ENCODE measurements around the gene CACNA2D4. TPM values are rescaled to one million over a fixed set of nuclear protein-coding genes. Genes with fewer than 3 reads are reported as not detected.

Gene CACNA2D4
- total RNA-seq, 1 donor, result 0.27 TPM

DNA sequence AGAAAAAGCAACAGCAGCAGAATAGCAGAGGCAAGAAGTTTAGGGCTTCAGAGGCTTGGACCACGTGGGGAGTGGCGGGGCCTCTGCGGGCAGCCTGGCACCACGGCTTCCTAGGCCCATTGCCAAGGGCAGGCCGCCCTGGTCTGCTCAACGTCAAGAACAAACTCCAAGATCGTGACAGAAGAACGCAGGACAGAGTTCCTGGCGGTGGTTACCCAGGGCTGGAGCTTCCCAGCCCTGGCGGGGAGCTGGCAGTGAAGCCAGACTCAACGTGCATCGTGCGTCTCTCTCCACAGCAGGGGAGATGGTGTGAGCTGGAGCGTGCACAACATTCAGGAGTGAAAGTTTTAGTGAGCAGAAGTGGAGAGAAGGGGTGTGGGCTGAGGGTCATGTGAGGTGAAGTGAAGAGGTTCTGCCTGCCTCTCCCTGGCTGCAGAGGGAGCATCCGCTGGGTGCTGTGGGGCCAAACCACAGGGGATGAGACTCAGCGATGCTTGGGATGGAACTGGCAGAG lies 13.9 kb upstream of the CACNA2D4 start:
- TF ChIP-seq, protein P1, sequence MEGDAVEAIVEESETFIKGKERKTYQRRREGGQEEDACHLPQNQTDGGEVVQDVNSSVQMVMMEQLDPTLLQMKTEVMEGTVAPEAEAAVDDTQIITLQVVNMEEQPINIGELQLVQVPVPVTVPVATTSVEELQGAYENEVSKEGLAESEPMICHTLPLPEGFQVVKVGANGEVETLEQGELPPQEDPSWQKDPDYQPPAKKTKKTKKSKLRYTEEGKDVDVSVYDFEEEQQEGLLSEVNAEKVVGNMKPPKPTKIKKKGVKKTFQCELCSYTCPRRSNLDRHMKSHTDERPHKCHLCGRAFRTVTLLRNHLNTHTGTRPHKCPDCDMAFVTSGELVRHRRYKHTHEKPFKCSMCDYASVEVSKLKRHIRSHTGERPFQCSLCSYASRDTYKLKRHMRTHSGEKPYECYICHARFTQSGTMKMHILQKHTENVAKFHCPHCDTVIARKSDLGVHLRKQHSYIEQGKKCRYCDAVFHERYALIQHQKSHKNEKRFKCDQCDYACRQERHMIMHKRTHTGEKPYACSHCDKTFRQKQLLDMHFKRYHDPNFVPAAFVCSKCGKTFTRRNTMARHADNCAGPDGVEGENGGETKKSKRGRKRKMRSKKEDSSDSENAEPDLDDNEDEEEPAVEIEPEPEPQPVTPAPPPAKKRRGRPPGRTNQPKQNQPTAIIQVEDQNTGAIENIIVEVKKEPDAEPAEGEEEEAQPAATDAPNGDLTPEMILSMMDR (IDR thresholded peaks at IDR 0.05; ENCODE audit: insufficient read depth, low read length), result no peak
- H3K4me3 ChIP-seq (ENCODE audit: low read depth, low read length), result no peak overlapping the region
- peak; percentile 75 for DNase-seq (ENCODE audit: low read depth)

DNA sequence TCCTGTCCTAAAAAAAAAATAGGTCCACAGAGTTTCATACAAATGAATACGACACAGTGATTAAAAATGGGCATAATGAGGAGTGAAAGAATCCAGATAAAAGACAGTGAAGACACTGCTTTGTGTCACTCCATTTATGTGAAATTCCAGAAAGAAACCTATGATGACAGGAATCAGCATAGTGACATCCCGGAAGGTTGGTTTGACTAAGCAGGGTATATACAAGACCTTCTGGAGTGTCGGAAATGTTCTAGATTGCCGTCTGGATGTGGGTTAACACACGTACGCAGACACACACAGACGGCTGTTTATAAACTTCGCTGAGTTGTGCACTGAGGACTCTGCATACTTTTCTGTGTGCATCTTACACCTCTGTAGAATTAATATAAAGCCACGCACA lies 13.2 kb upstream of the CACNA2D4 start:
- DNase-seq (ENCODE audit: low read depth), result no peak
- H3K4me3 ChIP-seq (ENCODE audit: low read depth, low read length), result no peak overlapping the region
- TF ChIP-seq, protein P1 (IDR thresholded peaks at IDR 0.05; ENCODE audit: insufficient read depth, low read length), result no peak

DNA sequence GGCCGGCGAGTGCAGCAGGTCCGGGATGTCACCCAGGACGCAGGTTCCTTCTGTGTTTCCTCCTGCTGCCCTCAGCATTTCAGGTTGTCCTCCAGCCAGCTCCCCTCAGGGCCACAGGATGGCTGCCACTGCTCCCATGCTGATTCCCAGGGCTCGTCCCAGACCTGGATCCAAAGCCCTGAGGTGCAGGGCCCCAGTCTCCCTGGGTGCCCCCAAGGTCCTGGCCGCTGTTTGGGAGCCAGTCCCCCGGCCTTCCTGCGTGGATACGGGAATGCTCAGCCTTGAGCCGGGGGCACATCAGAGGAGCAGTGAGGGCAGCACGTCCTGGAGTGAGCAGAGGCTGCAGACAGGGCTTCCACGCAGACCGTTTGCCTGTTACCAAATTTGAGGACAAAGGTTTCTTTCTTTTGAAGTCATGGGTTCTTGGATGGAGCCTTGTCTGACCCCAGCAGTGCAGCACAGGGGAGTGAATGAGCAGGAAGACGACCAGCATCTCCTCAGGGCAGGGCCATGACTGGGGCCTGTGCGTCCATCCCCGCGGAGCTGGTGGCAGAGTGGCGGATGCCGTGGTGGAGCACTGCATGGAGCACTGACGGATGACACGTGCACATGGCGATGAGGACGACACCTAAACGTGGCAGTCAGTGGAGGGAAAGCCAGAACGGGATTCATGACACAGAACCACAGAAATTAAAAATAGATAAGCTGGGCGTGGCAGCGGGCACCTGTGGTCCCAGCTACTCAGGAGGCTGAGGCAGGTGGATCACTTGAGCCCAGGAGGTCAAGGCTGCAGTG lies 12.5 kb upstream of the CACNA2D4 start:
- no peak overlapping the region for H3K4me3 ChIP-seq (ENCODE audit: low read depth, low read length)
- TF ChIP-seq, protein P1 (IDR thresholded peaks at IDR 0.05; ENCODE audit: insufficient read depth, low read length), result no peak
- no peak for DNase-seq (ENCODE audit: low read depth)

DNA sequence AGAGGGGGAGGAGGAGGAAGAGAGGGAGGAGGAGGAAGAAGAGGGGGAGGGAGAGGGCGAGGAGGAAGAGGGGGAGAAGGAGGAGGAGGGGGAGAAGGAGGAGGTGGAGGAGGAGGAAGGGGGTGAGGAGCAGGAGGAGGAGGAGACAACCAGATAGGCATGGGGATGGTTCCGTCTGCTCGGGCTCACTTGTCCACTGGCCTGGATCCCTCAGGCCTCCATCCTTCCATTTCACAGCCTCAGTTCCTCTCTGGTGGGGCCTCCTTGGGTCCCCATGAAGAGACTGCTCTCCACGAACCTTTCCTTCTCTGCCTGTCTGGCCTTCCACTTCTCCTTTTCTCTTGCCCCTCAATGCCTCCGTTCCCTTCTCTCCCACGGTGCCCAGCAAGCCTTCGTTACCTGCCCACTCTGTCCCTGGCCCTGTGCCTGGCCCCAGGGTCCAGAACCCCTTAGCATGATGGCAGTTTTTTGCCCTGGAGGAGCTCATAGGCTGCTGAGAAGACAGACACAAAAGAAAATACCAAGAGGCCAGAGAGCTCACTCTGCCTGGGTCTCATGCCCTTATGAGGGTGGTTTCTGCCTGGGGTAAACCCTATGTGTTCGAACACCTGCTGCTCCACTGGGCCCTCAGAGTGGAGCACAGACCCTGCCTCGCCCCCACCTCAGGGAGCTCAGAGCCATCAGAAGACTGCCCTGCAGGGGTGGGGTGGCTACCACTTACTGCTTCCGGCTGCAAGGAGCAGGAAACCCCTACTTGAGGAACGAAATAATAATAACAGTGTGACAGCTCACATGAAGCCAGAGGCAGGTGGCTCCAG lies 11.7 kb upstream of the CACNA2D4 start:
- H3K4me3 ChIP-seq (ENCODE audit: low read depth, low read length), result no peak overlapping the region
- TF ChIP-seq, protein P1 (IDR thresholded peaks at IDR 0.05; ENCODE audit: insufficient read depth, low read length), result no peak
- no peak for DNase-seq (ENCODE audit: low read depth)

DNA sequence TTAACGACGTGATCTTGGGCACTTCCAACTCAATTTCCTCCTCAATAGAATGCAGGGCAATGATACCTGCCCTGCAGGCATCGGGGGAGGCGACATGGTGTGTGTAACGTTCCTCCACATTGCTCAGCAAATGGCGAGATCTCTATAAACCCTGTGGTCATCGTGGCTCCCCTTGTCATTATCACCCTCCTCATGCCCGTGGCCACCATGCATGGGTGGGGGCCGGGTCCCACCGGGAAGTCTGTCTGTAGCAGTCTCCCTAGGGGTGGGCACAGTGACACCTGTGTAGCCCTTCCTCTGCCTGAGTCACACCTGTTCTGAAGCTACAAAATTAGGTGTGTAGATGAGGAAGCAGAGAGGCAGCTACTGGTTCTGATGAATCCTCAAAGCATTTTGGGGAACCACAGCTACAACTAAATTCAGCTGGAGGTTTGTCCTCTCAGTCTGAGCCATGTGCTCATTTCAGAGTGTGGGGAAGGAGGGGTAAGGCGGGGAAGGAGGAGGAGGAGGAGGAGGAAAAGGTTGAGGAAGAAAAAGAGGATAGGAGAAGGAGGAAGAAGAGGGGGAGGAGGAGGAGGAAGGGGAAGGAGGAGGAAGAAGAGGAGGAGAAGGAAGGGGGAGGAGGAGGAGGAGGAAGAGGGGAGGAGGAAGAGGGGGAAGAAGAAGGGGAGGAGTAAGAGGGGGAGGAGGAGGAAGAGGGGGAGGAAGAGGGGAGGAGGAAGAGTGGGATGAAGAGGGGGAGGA lies 11.0 kb upstream of the CACNA2D4 start:
- no peak for DNase-seq (ENCODE audit: low read depth)
- TF ChIP-seq, protein P1 (IDR thresholded peaks at IDR 0.05; ENCODE audit: insufficient read depth, low read length), result no peak
- no peak overlapping the region for H3K4me3 ChIP-seq (ENCODE audit: low read depth, low read length)

DNA sequence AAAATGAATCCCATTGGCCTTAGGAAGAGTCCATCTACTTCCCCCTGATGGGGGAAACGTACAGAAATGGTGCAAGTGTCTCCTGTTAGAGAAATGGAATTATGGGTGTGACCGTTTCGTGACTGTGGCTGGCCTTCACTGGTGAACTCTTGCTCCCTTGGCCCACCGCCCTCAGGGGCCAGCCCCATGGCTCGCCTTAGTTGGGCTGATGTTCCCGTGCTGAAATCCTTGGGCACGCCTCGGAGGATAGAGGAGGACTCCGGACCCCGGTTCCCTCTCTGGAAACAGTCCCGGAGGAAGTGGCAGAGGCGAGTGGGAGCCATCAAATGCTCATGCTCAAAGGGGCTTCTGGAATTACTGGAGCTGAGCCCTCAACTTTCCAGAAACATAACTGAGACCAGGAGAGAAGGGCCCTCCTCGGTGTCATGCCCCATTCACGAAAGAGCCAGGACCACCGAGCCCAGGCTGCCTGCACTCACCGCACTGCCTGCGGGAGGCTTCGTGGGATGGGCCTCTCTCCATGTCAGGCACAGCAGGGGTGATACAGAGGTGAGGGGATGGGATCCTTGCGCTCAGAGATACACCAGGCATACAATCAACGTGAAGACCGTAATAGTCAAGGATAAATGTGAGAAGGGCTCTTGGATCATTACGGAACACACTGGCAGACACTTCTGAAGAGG lies 10.1 kb upstream of the CACNA2D4 start:
- H3K4me3 ChIP-seq (ENCODE audit: low read depth, low read length), result no peak overlapping the region
- TF ChIP-seq, protein P1 (IDR thresholded peaks at IDR 0.05; ENCODE audit: insufficient read depth, low read length), result no peak
- no peak for DNase-seq (ENCODE audit: low read depth)
